ENCODE data around the gene FZD8. TPM values are rescaled to one million over a fixed set of nuclear protein-coding genes. Genes with fewer than 3 reads are reported as not detected.
A peak's percentile ranks its signal among the peaks of the same experiment; 100 is the strongest.

Gene FZD8
- polyA plus RNA-seq, 2 of the 4 experiments (the other 2 are of a cell fraction): 4.4 to 13.4 TPM

- H3K4me1 ChIP-seq: 0 out of 3 replicates have a peak, but pooled peaks cover 3% of the 10 kb centered on the region
- 46% methylated on average over 21 of the region's 78 CpGs for WGBS (ENCODE audit: missing lambda C conversion rate)
- ATAC-seq (peak in 1 of 2 experiments; percentile 57; a peak in 3 of 6 replicates), DNase-seq (ENCODE audit: low read depth in 1 of 2, low spot score in 1 of 2) (no peak), FAIRE-seq (no peak)
- H3K4me2 ChIP-seq: peak overlapping the region; percentile 75
- peak overlapping the region in 1 of 2 experiments; percentile 36; a peak in 1 of 6 replicates for H3K27ac ChIP-seq
- TF ChIP-seq ZNF302 (CRISPR knock-in tag; IDR thresholded peaks at IDR 0.05): no peak
- TF ChIP-seq BHLHE40 (IDR thresholded peaks at IDR 0.05; ENCODE audit: low read depth, low read length): no peak
- TF ChIP-seq KDM1A (IDR thresholded peaks at IDR 0.05; ENCODE audit: low read depth): no peak
- no peak for TF ChIP-seq CTCF (IDR thresholded peaks at IDR 0.05)
- TF ChIP-seq FOSL2 (IDR thresholded peaks at IDR 0.05): no peak
- TF ChIP-seq FOSL2 (CRISPR knock-in tag; IDR thresholded peaks at IDR 0.05): no peak
- TF ChIP-seq BCL3 (IDR thresholded peaks at IDR 0.05): no peak
- TF ChIP-seq REST (IDR thresholded peaks at IDR 0.05): no peak
- CTCF ChIA-PET: no interaction called here
- H3K9me3 ChIP-seq: peaks cover 4% of the 10 kb centered on the region; the same call in 2 of the 3 replicates
- POLR2A ChIA-PET: no interaction called here
- peak overlapping the region; percentile 40 for H3K4me3 ChIP-seq
Observed at GRCh38 chr10:35607475-35608327, 34.4 kb downstream of the FZD8 start.

GRCh38 chr10:35606430-35606829 lies 35.7 kb downstream of the FZD8 start:
- CTCF ChIA-PET: no interaction called here
- no peak for DNase-seq (ENCODE audit: low read depth in 1 of 2, low spot score in 1 of 2)
- 69% methylated on average over 6 of the region's 6 CpGs for WGBS (ENCODE audit: missing lambda C conversion rate)
- Histone ChIP-seq H3K4me2 (no peak overlapping the region), H3K27ac (no peak overlapping the region), H3K4me1 (0 out of 3 replicates have a peak, but pooled peaks cover 3% of the 10 kb centered on the region), H3K9me3 (peaks cover 4% of the 10 kb centered on the region; the same call in 2 of the 3 replicates), H3K4me3 (no peak overlapping the region)
- POLR2A ChIA-PET: no interaction called here
- FAIRE-seq: no peak
- TF ChIP-seq ZC3H11A (IDR thresholded peaks at IDR 0.05) (no peak), FOSL2 (IDR thresholded peaks at IDR 0.05) (no peak), FOSL2 (CRISPR knock-in tag; IDR thresholded peaks at IDR 0.05) (peak; percentile 41)
- no peak for ATAC-seq

- FAIRE-seq (no peak), DNase-seq (ENCODE audit: low read depth in 1 of 2, low spot score in 1 of 2) (no peak), ATAC-seq (peak; percentile 28 to 42; a peak in 2 of 6 replicates)
- H3K9me3 ChIP-seq: peaks cover 4% of the 10 kb centered on the region; the same call in 2 of the 3 replicates
- no peak within 1 kb of the TSS for H3K4me2 ChIP-seq
- H3K4me3 ChIP-seq: no peak within 1 kb of the TSS
- H3K27ac ChIP-seq: no peak within 1 kb of the TSS
- ChIA-PET POLR2A (no interaction called here), CTCF (no interaction called here)
- 70% methylated on average over 8 of the region's 8 CpGs for WGBS (ENCODE audit: missing lambda C conversion rate)
- 0 out of 3 replicates have a peak, but pooled peaks cover 3% of the 10 kb centered on the region for H3K4me1 ChIP-seq
- TF ChIP-seq JUNB (IDR thresholded peaks at IDR 0.05) (no peak), TP53 (CRISPR knock-in tag; IDR thresholded peaks at IDR 0.05) (no peak), CTCF (IDR thresholded peaks at IDR 0.05) (no peak), EHMT2 (IDR thresholded peaks at IDR 0.05; ENCODE audit: low read depth) (no peak), ELK1 (IDR thresholded peaks at IDR 0.05; ENCODE audit: low read depth, low read length) (no peak), USF2 (IDR thresholded peaks at IDR 0.05) (no peak), NFE2L2 (conservative IDR thresholded peaks at IDR 0.05; ENCODE audit: low read length) (no peak), GATA3 (IDR thresholded peaks at IDR 0.05; ENCODE audit: borderline replicate concordance) (no peak), POLR2A (IDR thresholded peaks at IDR 0.05; ENCODE audit: low read length) (no peak), SREBF2 (IDR thresholded peaks at IDR 0.05) (no peak), FOXS1 (CRISPR knock-in tag; IDR thresholded peaks at IDR 0.05) (no peak)
Observed at GRCh38 chr10:35605191-35605590, 36.9 kb downstream of the FZD8 start, which contains the start of gene GJD4. GJD4 (plus strand) TSS chr10:35605341; CDS start chr10:35605568, 227 bp downstream.

All from A549 (cell line).